HAP-1 (cell line): ENCODE data around the gene SNIP1.
A peak's percentile ranks its signal among the peaks of the same experiment; 100 is the strongest.

Source experiments
- DNase-seq, 2 experiments: peaks; one replicate each; pipeline ENCODE4 v3.0.0-alpha.2; 2016 to 2020; ENCODE audit warnings: low spot score in 2 of 2
- H3K27me3 ChIP-seq: fragments of 250-450 bp; sonication (Bioruptor Pico); 2 replicates; pipeline ENCODE4 v1.5.1; 2020; ENCODE audit warnings: low read depth, mild to moderate bottlenecking, moderate library complexity
- H3K36me3 ChIP-seq: fragments of 250-450 bp; sonication (Bioruptor Pico); replicated peaks from 2 replicates; pipeline ENCODE4 v1.5.1; 2020; ENCODE audit warnings: mild to moderate bottlenecking
- H3K4me1 ChIP-seq: fragments of 250-450 bp; sonication (Bioruptor Pico); 2 replicates; pipeline ENCODE4 v1.5.1; 2020; ENCODE audit warnings: mild to moderate bottlenecking
- H3K4me3 ChIP-seq: fragments of 250-450 bp; sonication (Bioruptor Pico); 2 replicates; pipeline ENCODE4 v1.5.1; 2020; ENCODE audit warnings: mild to moderate bottlenecking, moderate library complexity
- H3K9me3 ChIP-seq: fragments of 250-450 bp; sonication (Bioruptor Pico); 2 replicates; pipeline ENCODE4 v1.5.1; 2020; ENCODE audit warnings: mild to moderate bottlenecking, moderate library complexity
- in situ Hi-C: fragments of 300-500 bp; cut with MboI; formaldehyde crosslinking; loops from 3 replicates; pipeline ENCODE4 v1.14.3; 2020; ENCODE audit warnings: low sequenced_read_pairs, inconsistent platforms, mixed read lengths

Gene SNIP1

DNA sequence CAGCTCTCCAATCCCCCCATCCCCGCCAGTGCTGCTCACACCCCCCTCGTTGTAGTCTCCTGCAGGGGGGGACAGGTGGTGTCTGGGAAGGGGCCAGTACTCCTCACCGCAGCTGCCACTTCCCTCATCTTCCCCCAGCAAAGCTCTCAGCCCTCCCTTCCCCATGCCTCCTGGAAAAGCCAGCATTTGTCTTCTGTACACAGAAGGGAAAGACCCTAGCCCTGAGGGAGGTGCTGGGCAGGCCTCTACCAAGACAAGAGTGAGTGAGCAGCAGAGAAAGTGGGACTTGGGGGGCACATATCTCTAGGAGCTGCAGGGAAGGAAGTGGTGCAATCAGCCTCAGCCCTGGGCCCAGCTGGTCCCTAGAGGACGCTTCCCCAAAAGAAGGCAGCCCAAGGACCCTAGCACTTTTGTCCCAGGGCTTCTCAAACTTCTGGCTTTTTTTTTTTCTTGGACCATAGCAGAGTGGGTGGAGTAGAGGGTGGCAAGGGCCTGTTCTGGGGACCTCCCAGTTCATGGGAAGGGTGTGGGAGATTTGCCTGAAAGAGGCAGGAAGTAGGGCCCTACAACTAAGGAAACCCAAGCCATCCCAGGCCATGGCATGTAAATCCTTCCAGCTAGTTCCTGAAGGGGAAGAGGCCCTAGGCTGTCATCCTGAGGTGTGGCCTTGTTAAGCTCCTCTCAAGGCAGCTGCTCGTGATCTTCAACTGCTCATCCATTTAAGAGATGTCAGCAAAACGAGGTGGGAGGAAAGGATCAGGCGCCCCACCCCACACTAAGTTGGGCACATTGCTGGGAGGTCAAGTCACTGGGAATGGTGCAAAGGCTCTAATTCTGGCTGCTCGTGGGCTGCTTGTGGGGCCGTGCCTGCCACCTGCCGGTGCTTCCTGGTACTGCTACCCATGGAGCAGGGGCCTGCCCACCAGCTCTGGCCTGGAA is 67.1 kb downstream of the SNIP1 start:
- peaks cover 32% of the 10 kb centered on the region for H3K36me3 ChIP-seq
- H3K4me3 ChIP-seq: no peak overlapping the region
- no peaks in the 10 kb centered on the region for H3K27me3 ChIP-seq
- H3K4me1 ChIP-seq: no peaks in the 10 kb centered on the region
- H3K9me3 ChIP-seq: no peaks in the 10 kb centered on the region
- peak; percentile 38 to 86 for DNase-seq
- in situ Hi-C loops: no loop called here

DNA sequence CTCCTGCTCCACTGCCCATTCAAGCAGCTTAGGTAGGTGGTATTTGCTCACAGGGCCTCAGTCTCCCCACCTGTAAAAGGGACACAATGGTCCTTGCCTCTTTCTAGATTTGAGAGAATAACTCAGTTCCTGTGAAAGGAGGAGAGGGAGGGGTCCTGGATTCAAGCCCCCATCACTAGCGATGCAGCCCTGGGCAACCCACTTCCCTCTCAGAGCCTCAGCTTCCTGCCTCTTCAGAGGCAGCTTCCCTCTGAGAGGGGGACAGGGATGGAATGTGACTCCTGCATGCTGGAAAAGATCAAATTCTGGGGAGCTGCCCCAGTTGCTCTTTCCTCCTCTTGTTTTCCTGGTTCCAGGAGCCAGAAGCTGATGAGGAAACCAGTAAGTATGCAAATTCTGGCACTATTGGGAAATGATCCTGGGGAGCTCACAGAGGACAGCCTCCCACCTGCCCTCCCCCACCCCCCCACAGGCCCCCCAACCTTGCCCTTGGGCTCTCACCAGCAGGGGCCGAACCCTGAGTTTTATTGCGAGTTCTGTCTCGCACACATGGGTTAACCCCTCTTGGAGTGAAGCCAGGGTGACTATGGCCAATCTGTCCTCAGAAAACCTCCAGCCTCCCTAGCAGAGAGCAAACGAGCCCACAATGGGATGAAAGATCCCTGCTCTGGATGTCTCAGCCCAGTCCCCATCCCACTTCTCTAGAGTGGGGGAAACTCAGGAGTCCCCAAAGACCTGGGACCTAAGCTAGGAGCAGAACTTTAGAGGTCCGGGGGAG is 68.0 kb downstream of the SNIP1 start:
- in situ Hi-C loops: no loop called here
- peaks cover 37% of the 10 kb centered on the region for H3K36me3 ChIP-seq
- no peaks in the 10 kb centered on the region for H3K9me3 ChIP-seq
- no peaks in the 10 kb centered on the region for H3K4me1 ChIP-seq
- H3K27me3 ChIP-seq: no peaks in the 10 kb centered on the region
- H3K4me3 ChIP-seq: no peak overlapping the region
- no peak for DNase-seq
